ENCODE measurements around the gene FCGBP. TPM values are rescaled to one million over a fixed set of nuclear protein-coding genes. Genes with fewer than 3 reads are reported as not detected.
A peak's percentile ranks its signal among the peaks of the same experiment; 100 is the strongest.

Gene FCGBP
- total RNA-seq, 1 donor from 2014 or later: 10.0 TPM

GRCh38 chr19:39942366-39942730 lies 7.9 kb upstream of the FCGBP start:
- TF ChIP-seq CTCF (conservative IDR thresholded peaks at IDR 0.05): no peak
- H3K27ac Mint-ChIP-seq: peak overlapping the region; percentile 15

GRCh38 chr19:39941615-39942365 lies 7.4 kb upstream of the FCGBP start:
- Mint-ChIP-seq H3K27ac (peak overlapping the region; percentile 15), H3K4me1 (ENCODE audit: unreplicated experiment) (peaks cover 23% of the 10 kb centered on the region), H3K4me3 (peak overlapping the region; percentile 51), H3K27me3 (no peaks in the 10 kb centered on the region), H3K36me3 (no peaks in the 10 kb centered on the region), H3K9me3 (peaks cover 19% of the 10 kb centered on the region)
- no peak for TF ChIP-seq CTCF (conservative IDR thresholded peaks at IDR 0.05)
- no peak for DNase-seq (ENCODE audit: extremely low spot score, unreplicated experiment)

More at GRCh38 chr19:39942366-39942730, 7.9 kb upstream of the FCGBP start:
- H3K27me3 Mint-ChIP-seq: no peaks in the 10 kb centered on the region
- H3K9me3 Mint-ChIP-seq: peaks cover 19% of the 10 kb centered on the region
- peak overlapping the region; percentile 51 for H3K4me3 Mint-ChIP-seq
- no peaks in the 10 kb centered on the region for H3K36me3 Mint-ChIP-seq
- peaks cover 23% of the 10 kb centered on the region for H3K4me1 Mint-ChIP-seq (ENCODE audit: unreplicated experiment)
- DNase-seq (ENCODE audit: extremely low spot score, unreplicated experiment): no peak

- H3K27ac Mint-ChIP-seq: no peak overlapping the region
- peaks cover 23% of the 10 kb centered on the region for H3K4me1 Mint-ChIP-seq (ENCODE audit: unreplicated experiment)
- DNase-seq (ENCODE audit: extremely low spot score, unreplicated experiment): no peak
- no peaks in the 10 kb centered on the region for H3K36me3 Mint-ChIP-seq
- no peak for TF ChIP-seq CTCF (conservative IDR thresholded peaks at IDR 0.05)
- H3K9me3 Mint-ChIP-seq: peaks cover 19% of the 10 kb centered on the region
- H3K4me3 Mint-ChIP-seq: no peak overlapping the region
- H3K27me3 Mint-ChIP-seq: no peaks in the 10 kb centered on the region
Observed at GRCh38 chr19:39941151-39941550, 6.7 kb upstream of the FCGBP start.

- Mint-ChIP-seq H3K4me1 (ENCODE audit: unreplicated experiment) (peaks cover 23% of the 10 kb centered on the region), H3K36me3 (no peaks in the 10 kb centered on the region), H3K9me3 (peaks cover 19% of the 10 kb centered on the region), H3K27me3 (no peaks in the 10 kb centered on the region), H3K27ac (no peak overlapping the region), H3K4me3 (no peak overlapping the region)
- no peak for DNase-seq (ENCODE audit: extremely low spot score, unreplicated experiment)
- TF ChIP-seq CTCF (conservative IDR thresholded peaks at IDR 0.05): no peak
Observed at GRCh38 chr19:39940221-39940833, 5.9 kb upstream of the FCGBP start.

GRCh38 chr19:39939556-39939955 lies 5.1 kb upstream of the FCGBP start:
- H3K4me3 Mint-ChIP-seq: no peak overlapping the region
- no peaks in the 10 kb centered on the region for H3K27me3 Mint-ChIP-seq
- H3K4me1 Mint-ChIP-seq (ENCODE audit: unreplicated experiment): peaks cover 23% of the 10 kb centered on the region

More at GRCh38 chr19:39939556-39939955, 5.1 kb upstream of the FCGBP start:
- no peak for TF ChIP-seq CTCF (conservative IDR thresholded peaks at IDR 0.05)
- no peak for DNase-seq (ENCODE audit: extremely low spot score, unreplicated experiment)
- Mint-ChIP-seq H3K27ac (no peak overlapping the region), H3K36me3 (no peaks in the 10 kb centered on the region), H3K9me3 (peaks cover 19% of the 10 kb centered on the region)

Measured in type B pancreatic cell (in vitro differentiated cells).